BJ (cell line): ENCODE measurements around the gene KCND2. TPM values are rescaled to one million over a fixed set of nuclear protein-coding genes. Genes with fewer than 3 reads are reported as not detected.
"Not testable (repeated sequence)": the region's sequence is repeated elsewhere in the genome, so short reads cannot be mapped to it uniquely, and the experiment has no call there.

Experiments used
- CTCF ChIA-PET: fragments of 350-600 bp; formaldehyde crosslinking; extraction: SDS; loops from one replicate; lab custom pipeline; 2021; ENCODE audit warnings: antibody characterized with exemption, inconsistent platforms; lab: Yijun Ruan, JAX
- POLR2A ChIA-PET: fragments of 300-600 bp; sonication (Branson Sonifier 250); formaldehyde crosslinking; extraction: SDS; loops from one replicate; lab custom pipeline; 2021; ENCODE audit warnings: antibody characterized with exemption; lab: Charles Lee
- DNase-seq: peaks from one replicate; pipeline ENCODE4 v3.0.0-alpha.2; 2011; ENCODE audit warnings: low read depth
- H3K27me3 ChIP-seq: 2 replicates; pipeline ENCODE4 v1.6.0; 2011; ENCODE audit warnings: low read length; ENCODE audit not compliant: control insufficient read depth, insufficient read depth
- H3K36me3 ChIP-seq: 2 replicates; pipeline ENCODE4 v1.5.1; 2011; ENCODE audit warnings: low read length; ENCODE audit not compliant: control insufficient read depth, insufficient read depth
- H3K4me3 ChIP-seq: 2 replicates; pipeline ENCODE4 v1.5.1; 2011; ENCODE audit warnings: low read depth, mild to moderate bottlenecking, control low read depth, low read length
- CTCF ChIP-seq: IDR thresholded peaks from 2 replicates; pipeline ENCODE4 v1.5.1; 2011; ENCODE audit warnings: low read depth, mild to moderate bottlenecking, control low read depth, inconsistent platforms, low read length, moderate library complexity; ENCODE audit not compliant: insufficient read depth
- polyA minus RNA-seq: library from RNA; depleted of rRNA, polyadenylated mRNA; stranded (reverse); fragments of >200 nt; gene quantifications from 2 replicates; pipeline ENCODE4 v1.2.3, GENCODE V29; 2011; rRNA and poly(A)+ RNA removed
- polyA plus RNA-seq: library from polyadenylated mRNA; depleted of rRNA; stranded (reverse); fragments of >200 nt; gene quantifications from 2 replicates; pipeline ENCODE4 v1.2.3, GENCODE V29; 2011; rRNA removed

Gene KCND2
- polyA plus RNA-seq = not detected in 2 replicates
- not detected in 2 replicates for polyA minus RNA-seq

- no peaks in the 10 kb centered on the region for H3K36me3 ChIP-seq
- DNase-seq = no peak
- peaks cover 7% of the 10 kb centered on the region for H3K27me3 ChIP-seq
- ChIA-PET CTCF (interaction anchor here (0.6 to 1.3 kb wide), 4 partner anchors 8 to 342 kb away, joined by 3 to 5 read pairs (median 4); no protein-coding TSS in a partner anchor), POLR2A (no interaction called here)
- no peak for TF ChIP-seq CTCF
- H3K4me3 ChIP-seq = peak within 1 kb of the TSS; percentile 30
These were observed at the start of gene KCND2 for GRCh38 chr7:120272701-120273475. Gene KCND2 (plus strand): TSS chr7:120273175.

GRCh38 chr7:120226188-120226587 is 46.8 kb upstream of the KCND2 start:
- ChIA-PET CTCF (interaction anchor here (0.7 kb wide), 1 partner anchor 13 kb away, joined by 3 read pairs; no protein-coding TSS in a partner anchor), POLR2A (no interaction called here)
- no peak for TF ChIP-seq CTCF
- DNase-seq = no peak
- H3K27me3 ChIP-seq = no peaks in the 10 kb centered on the region
- H3K4me3 ChIP-seq = no peak overlapping the region
- H3K36me3 ChIP-seq = no peaks in the 10 kb centered on the region

- CTCF ChIA-PET = no interaction called here
These were observed 45.7 kb upstream of the KCND2 start for GRCh38 chr7:120227255-120227654.

GRCh38 chr7:120229084-120229483 is 43.9 kb upstream of the KCND2 start:
- ChIA-PET CTCF (no interaction called here), POLR2A (no interaction called here)
- H3K27me3 ChIP-seq = no peaks in the 10 kb centered on the region
- DNase-seq = no peak
- no peaks in the 10 kb centered on the region for H3K36me3 ChIP-seq
- TF ChIP-seq CTCF = no peak
- no peak overlapping the region for H3K4me3 ChIP-seq

More at GRCh38 chr7:120227255-120227654, 45.7 kb upstream of the KCND2 start:
- no peak for TF ChIP-seq CTCF
- Histone ChIP-seq H3K4me3 (no peak overlapping the region), H3K36me3 (no peaks in the 10 kb centered on the region), H3K27me3 (no peaks in the 10 kb centered on the region)
- POLR2A ChIA-PET = no interaction called here
- no peak for DNase-seq

GRCh38 chr7:120233338-120233737 is 39.6 kb upstream of the KCND2 start:
- H3K4me3 ChIP-seq = no peak overlapping the region
- H3K36me3 ChIP-seq = no peaks in the 10 kb centered on the region
- DNase-seq = no peak
- H3K27me3 ChIP-seq = no peaks in the 10 kb centered on the region
- POLR2A ChIA-PET = no interaction called here
- no peak for TF ChIP-seq CTCF
- CTCF ChIA-PET = no interaction called here

GRCh38 chr7:120240350-120240749 is 32.6 kb upstream of the KCND2 start:
- CTCF ChIA-PET, H3K4me3 ChIP-seq, POLR2A ChIA-PET, H3K27me3 ChIP-seq, H3K36me3 ChIP-seq, DNase-seq: not testable (repeated sequence)
